ENCODE results near the gene ZFP91.

The ZFP91 gene

DNA sequence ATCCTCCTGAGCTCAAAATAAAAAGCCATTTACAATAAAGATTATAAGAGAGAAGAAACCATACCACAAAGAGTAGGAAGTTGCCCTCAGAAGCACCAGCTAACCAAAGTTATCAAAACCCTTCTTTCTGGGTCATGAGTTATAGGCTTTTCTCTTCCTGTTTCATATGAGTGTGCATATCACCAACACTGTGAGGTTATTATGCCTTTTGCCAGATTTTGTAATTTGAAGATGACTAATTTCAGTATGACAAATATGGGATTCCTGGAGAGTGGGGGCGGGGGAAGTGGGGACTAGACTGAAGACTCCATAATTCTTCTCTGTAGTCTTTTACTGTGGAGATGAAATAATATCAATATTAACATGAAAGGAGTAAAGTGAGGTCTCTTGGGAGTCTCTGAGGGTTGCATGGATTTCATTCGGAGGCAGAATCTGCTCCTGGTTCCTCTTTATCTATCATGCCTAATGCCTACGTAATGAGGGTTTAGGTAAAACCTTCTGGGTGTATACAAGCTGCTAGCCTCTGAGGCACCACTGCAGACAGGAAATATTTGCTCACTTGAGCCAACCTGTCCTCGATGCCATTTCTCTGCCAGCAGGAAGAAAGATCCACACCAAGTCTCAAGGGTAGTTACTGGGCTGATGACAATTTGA is 5.3 kb upstream of the ZFP91 start:
- Histone ChIP-seq H3K9ac (ENCODE audit: low read depth, low read length) (no peak overlapping the region), H3K9me3 (ENCODE audit: insufficient read depth, low read depth, low read length) (no peaks in the 10 kb centered on the region), H3K36me3 (ENCODE audit: insufficient read depth, low read depth, low read length) (no peaks in the 10 kb centered on the region), H3K27me3 (ENCODE audit: insufficient read depth, low read length) (no peaks in the 10 kb centered on the region), H3K4me3 (ENCODE audit: low read length) (no peak overlapping the region), H3K4me1 (ENCODE audit: insufficient read depth, low read length) (no peaks in the 10 kb centered on the region), H3K27ac (ENCODE audit: low read length) (no peak overlapping the region)

GRCh38 chr11:58574881-58575280 is 4.0 kb upstream of the ZFP91 start:
- no peaks in the 10 kb centered on the region for H3K9me3 ChIP-seq (ENCODE audit: insufficient read depth, low read depth, low read length)
- no peak overlapping the region for H3K4me3 ChIP-seq (ENCODE audit: low read length)
- no peaks in the 10 kb centered on the region for H3K36me3 ChIP-seq (ENCODE audit: insufficient read depth, low read depth, low read length)
- no peaks in the 10 kb centered on the region for H3K4me1 ChIP-seq (ENCODE audit: insufficient read depth, low read length)
- no peaks in the 10 kb centered on the region for H3K27me3 ChIP-seq (ENCODE audit: insufficient read depth, low read length)
- no peak overlapping the region for H3K9ac ChIP-seq (ENCODE audit: low read depth, low read length)
- H3K27ac ChIP-seq (ENCODE audit: low read length): no peak overlapping the region

DNA sequence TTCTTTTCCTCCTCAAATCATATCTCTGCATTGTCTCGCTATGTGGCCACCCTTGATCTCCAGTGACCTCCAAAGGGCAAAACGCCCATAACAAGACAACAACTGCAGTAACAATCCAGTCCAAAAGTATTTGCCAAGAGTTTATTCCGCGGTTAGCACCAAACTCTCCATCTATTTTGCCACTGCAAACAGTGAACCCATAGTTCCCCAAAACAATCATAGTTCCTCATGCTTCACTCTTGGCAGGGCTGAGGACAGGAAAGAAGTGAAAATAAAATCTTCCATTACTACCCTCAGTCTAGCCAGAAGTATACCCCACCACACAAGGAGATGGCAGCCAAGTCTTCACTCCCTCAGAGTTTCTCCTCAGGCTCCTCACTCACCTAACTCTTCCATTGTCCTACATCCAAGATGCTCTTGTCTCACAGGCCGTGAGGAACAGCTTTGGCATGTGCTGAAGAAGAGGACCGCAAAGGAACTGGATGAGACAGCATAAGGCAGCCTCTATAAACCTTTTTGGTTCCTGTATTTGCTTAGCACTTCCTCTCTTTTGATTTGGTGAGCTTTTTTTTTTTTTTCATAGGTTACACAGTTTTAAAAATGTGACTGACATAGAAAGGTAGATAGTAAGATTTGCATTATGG is 3.4 kb upstream of the ZFP91 start, which contains the start of gene LPXN:
TSS of gene LPXN (minus strand) at position 480 of the 644 bp plus-strand sequence. CDS start at position 396, 84 bp downstream.
- peak within 1 kb of the TSS; percentile 100; the same call in 1 of the 2 replicates for H3K9ac ChIP-seq (ENCODE audit: low read depth, low read length)
- H3K4me3 ChIP-seq (ENCODE audit: low read length): peak within 1 kb of the TSS; percentile 97; the same call in 1 of the 2 replicates
- H3K27ac ChIP-seq (ENCODE audit: low read length): no peak within 1 kb of the TSS
- H3K9me3 ChIP-seq (ENCODE audit: insufficient read depth, low read depth, low read length): no peaks in the 10 kb centered on the region
- no peaks in the 10 kb centered on the region for H3K36me3 ChIP-seq (ENCODE audit: insufficient read depth, low read depth, low read length)
- H3K27me3 ChIP-seq (ENCODE audit: insufficient read depth, low read length): no peaks in the 10 kb centered on the region
- peaks cover 3% of the 10 kb centered on the region; the same call in 1 of the 2 replicates for H3K4me1 ChIP-seq (ENCODE audit: insufficient read depth, low read length)

- H3K4me1 ChIP-seq (ENCODE audit: insufficient read depth, low read length): peaks cover 11% of the 10 kb centered on the region; the same call in 1 of the 2 replicates
- peaks cover 7% of the 10 kb centered on the region; the same call in 1 of the 2 replicates for H3K36me3 ChIP-seq (ENCODE audit: insufficient read depth, low read depth, low read length)
- H3K27ac ChIP-seq (ENCODE audit: low read length): peak overlapping the region; percentile 44
- no peaks in the 10 kb centered on the region for H3K9me3 ChIP-seq (ENCODE audit: insufficient read depth, low read depth, low read length)
- peak overlapping the region; percentile 100; the same call in 1 of the 2 replicates for H3K9ac ChIP-seq (ENCODE audit: low read depth, low read length)
- peak overlapping the region; percentile 97 for H3K4me3 ChIP-seq (ENCODE audit: low read length)
- H3K27me3 ChIP-seq (ENCODE audit: insufficient read depth, low read length): no peaks in the 10 kb centered on the region
These were observed 1.9 kb upstream of the ZFP91 start for GRCh38 chr11:58576887-58577471.

- H3K4me3 ChIP-seq (ENCODE audit: low read length): peak overlapping the region; percentile 97
- peaks cover 11% of the 10 kb centered on the region; the same call in 1 of the 2 replicates for H3K4me1 ChIP-seq (ENCODE audit: insufficient read depth, low read length)
- peaks cover 7% of the 10 kb centered on the region; the same call in 1 of the 2 replicates for H3K36me3 ChIP-seq (ENCODE audit: insufficient read depth, low read depth, low read length)
- no peaks in the 10 kb centered on the region for H3K9me3 ChIP-seq (ENCODE audit: insufficient read depth, low read depth, low read length)
- H3K27me3 ChIP-seq (ENCODE audit: insufficient read depth, low read length): no peaks in the 10 kb centered on the region
- peak overlapping the region; percentile 44 for H3K27ac ChIP-seq (ENCODE audit: low read length)
- peak overlapping the region; percentile 100 for H3K9ac ChIP-seq (ENCODE audit: low read depth, low read length)
These were observed 1.2 kb upstream of the ZFP91 start for GRCh38 chr11:58577555-58578135.

GRCh38 chr11:58578136-58578634 is 678 bp upstream of the ZFP91 start:
- peaks cover 11% of the 10 kb centered on the region; the same call in 1 of the 2 replicates for H3K4me1 ChIP-seq (ENCODE audit: insufficient read depth, low read length)
- H3K36me3 ChIP-seq (ENCODE audit: insufficient read depth, low read depth, low read length): peaks cover 7% of the 10 kb centered on the region; the same call in 1 of the 2 replicates
- peak overlapping the region; percentile 100 for H3K9ac ChIP-seq (ENCODE audit: low read depth, low read length)
- peak overlapping the region; percentile 97 for H3K4me3 ChIP-seq (ENCODE audit: low read length)
- H3K27me3 ChIP-seq (ENCODE audit: insufficient read depth, low read length): no peaks in the 10 kb centered on the region
- no peaks in the 10 kb centered on the region for H3K9me3 ChIP-seq (ENCODE audit: insufficient read depth, low read depth, low read length)
- peak overlapping the region; percentile 93 for H3K27ac ChIP-seq (ENCODE audit: low read length)

GRCh38 chr11:58579192-58580129 is 598 bp downstream of the ZFP91 start:
- peak overlapping the region; percentile 72 for H3K27ac ChIP-seq (ENCODE audit: low read length)
- H3K9ac ChIP-seq (ENCODE audit: low read depth, low read length): peak overlapping the region; percentile 93
- no peaks in the 10 kb centered on the region for H3K9me3 ChIP-seq (ENCODE audit: insufficient read depth, low read depth, low read length)
- peak overlapping the region; percentile 96 for H3K4me3 ChIP-seq (ENCODE audit: low read length)
- peaks cover 11% of the 10 kb centered on the region; the same call in 1 of the 2 replicates for H3K4me1 ChIP-seq (ENCODE audit: insufficient read depth, low read length)
- H3K36me3 ChIP-seq (ENCODE audit: insufficient read depth, low read depth, low read length): peaks cover 7% of the 10 kb centered on the region
- no peaks in the 10 kb centered on the region for H3K27me3 ChIP-seq (ENCODE audit: insufficient read depth, low read length)

DNA sequence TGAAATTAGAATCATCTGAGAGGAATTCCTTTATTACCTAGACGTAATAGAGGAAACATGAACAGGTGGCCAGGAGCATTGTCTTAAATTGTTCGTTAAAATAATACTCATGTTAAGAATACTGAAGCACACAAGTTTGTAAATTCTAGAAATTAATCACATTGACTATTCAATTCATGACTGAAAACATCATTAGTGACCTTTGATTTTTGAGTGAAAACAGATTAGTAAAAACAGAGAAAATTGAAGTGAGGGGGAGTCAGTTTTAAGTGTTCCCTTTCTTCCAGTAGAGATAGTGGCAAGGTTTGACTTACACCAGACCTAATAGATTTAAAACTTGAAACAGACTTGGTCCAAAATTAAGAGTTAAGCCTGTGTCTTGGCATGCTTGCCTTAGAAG is 1.4 kb downstream of the ZFP91 start:
- Histone ChIP-seq H3K27ac (ENCODE audit: low read length) (peak overlapping the region; percentile 72), H3K4me1 (ENCODE audit: insufficient read depth, low read length) (peaks cover 11% of the 10 kb centered on the region; the same call in 1 of the 2 replicates), H3K36me3 (ENCODE audit: insufficient read depth, low read depth, low read length) (peaks cover 15% of the 10 kb centered on the region)

DNA sequence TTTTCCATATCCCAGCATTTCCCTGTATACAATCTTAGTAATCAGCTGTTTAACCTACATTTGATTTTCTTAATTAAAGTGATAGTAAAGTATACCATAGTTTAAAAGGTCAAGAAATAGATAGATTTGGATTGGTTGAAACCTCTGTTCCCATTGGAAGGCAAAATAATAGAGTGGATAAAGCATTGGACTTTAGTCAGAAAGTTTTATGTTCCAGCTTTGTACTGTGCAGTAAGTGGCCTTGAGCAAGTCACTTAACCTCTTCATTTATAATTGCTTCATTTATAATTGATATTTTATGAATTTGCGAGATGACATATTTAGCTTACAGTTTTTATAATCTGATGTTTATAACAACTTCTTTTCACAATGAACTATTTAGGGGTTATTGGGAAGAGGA is 3.6 kb downstream of the ZFP91 start:
- Histone ChIP-seq H3K4me3 (ENCODE audit: low read length) (no peak overlapping the region), H3K9ac (ENCODE audit: low read depth, low read length) (no peak overlapping the region)

More for the DNA sequence above, 1.4 kb downstream of the ZFP91 start:
- H3K4me3 ChIP-seq (ENCODE audit: low read length): peak overlapping the region; percentile 96
- no peaks in the 10 kb centered on the region for H3K9me3 ChIP-seq (ENCODE audit: insufficient read depth, low read depth, low read length)
- no peaks in the 10 kb centered on the region for H3K27me3 ChIP-seq (ENCODE audit: insufficient read depth, low read length)
- peak overlapping the region; percentile 93 for H3K9ac ChIP-seq (ENCODE audit: low read depth, low read length)

DNA sequence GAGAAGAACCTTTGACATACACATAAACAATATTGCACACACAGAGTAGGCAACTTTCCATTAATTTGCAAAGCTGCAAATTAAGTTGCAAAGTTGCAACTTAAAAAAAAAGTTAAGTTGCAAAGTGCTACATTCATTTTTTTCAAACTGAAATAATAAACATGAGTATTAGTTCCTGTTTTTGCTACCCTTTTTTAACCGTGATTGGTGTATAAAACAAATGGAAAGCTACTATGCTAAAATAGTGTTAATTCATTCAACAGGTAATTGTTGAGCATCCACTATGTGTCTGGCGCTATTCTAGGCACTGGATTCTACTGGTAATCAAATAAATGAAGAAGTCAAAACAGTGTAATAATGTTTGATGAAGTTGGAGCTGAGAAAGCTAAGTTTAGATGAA is 8.1 kb downstream of the ZFP91 start:
- Histone ChIP-seq H3K9me3 (ENCODE audit: insufficient read depth, low read depth, low read length) (no peaks in the 10 kb centered on the region), H3K36me3 (ENCODE audit: insufficient read depth, low read depth, low read length) (peaks cover 48% of the 10 kb centered on the region), H3K4me1 (ENCODE audit: insufficient read depth, low read length) (no peaks in the 10 kb centered on the region), H3K9ac (ENCODE audit: low read depth, low read length) (no peak overlapping the region), H3K4me3 (ENCODE audit: low read length) (no peak overlapping the region), H3K27ac (ENCODE audit: low read length) (no peak overlapping the region), H3K27me3 (ENCODE audit: insufficient read depth, low read length) (no peaks in the 10 kb centered on the region)

More for the DNA sequence above, 3.6 kb downstream of the ZFP91 start:
- H3K27me3 ChIP-seq (ENCODE audit: insufficient read depth, low read length): no peaks in the 10 kb centered on the region
- no peaks in the 10 kb centered on the region for H3K9me3 ChIP-seq (ENCODE audit: insufficient read depth, low read depth, low read length)
- H3K27ac ChIP-seq (ENCODE audit: low read length): no peak overlapping the region
- H3K4me1 ChIP-seq (ENCODE audit: insufficient read depth, low read length): peaks cover 11% of the 10 kb centered on the region; the same call in 1 of the 2 replicates
- H3K36me3 ChIP-seq (ENCODE audit: insufficient read depth, low read depth, low read length): peaks cover 36% of the 10 kb centered on the region

Data from iPS-20b (cell line).